ENCODE data around the gene ZNF280D.

ZNF280D gene

DNA sequence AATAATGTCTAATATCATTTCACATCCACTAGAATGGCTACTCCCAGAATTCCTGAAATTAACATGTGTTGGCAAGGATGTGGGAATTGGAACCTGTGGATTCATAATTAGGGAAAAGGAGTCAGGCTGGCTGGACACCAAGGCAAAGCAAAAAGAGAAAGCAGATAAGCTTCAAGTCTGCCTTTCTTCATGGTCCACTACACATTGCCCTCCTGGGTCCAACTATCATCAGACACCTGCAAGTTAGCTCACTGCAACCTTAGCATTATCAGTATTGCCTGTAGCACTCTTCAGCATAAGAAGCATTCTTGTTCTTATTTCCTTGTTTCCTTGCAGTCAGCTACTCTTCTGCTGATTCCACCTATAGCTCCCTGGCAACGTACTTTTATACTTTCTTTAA is 124.3 kb downstream of the ZNF280D start:
- Histone ChIP-seq H3K9ac (ENCODE audit: low read length in 2 of 2) (no peak overlapping the region), H3K4me3 (ENCODE audit: low read length in 2 of 2) (no peak overlapping the region), H3K27me3 (ENCODE audit: control insufficient read depth in 1 of 2, insufficient read depth in 2 of 2, low read length in 2 of 2) (no peaks in the 10 kb centered on the region), H3K9me3 (ENCODE audit: control insufficient read depth in 2 of 2, low read length in 2 of 2) (no peaks in the 10 kb centered on the region), H3K4me1 (ENCODE audit: control insufficient read depth, insufficient read depth, low read length) (no peaks in the 10 kb centered on the region), H3K27ac (ENCODE audit: low read length) (no peak overlapping the region), H3K36me3 (ENCODE audit: control insufficient read depth in 2 of 2, insufficient read depth in 2 of 2, low read length in 2 of 2) (no peaks in the 10 kb centered on the region)

DNA sequence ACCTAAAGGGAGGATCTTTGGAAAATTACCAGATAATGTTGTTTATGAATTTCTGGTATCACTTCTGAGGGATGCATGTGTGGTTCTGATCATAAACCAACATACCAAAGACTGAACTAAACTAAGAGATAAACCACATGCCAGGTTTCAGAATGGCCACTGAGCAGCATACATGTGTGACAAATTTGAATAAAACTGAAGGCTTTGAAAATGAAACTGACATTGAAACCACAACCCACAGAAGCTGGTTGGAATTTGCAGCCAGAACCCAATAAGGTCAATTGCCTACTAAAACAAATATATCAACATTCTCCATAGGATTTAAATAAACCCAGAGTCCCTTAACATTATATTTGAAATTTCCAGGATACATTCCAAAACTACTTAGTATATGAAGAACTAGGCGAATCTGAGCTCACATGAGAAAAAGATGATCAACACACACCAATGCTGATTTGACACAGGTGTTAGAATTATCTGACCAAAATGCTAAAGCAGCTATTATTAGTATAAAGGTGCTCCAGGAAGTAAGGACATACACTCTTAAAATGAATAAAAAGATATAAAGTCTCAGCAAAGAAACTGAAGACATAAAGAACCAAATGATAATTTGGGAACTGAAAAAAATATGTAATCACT is 125.0 kb downstream of the ZNF280D start:
- Histone ChIP-seq H3K4me3 (ENCODE audit: low read length in 2 of 2) (no peak overlapping the region), H3K9ac (ENCODE audit: low read length in 2 of 2) (no peak overlapping the region), H3K36me3 (ENCODE audit: control insufficient read depth in 2 of 2, insufficient read depth in 2 of 2, low read length in 2 of 2) (no peaks in the 10 kb centered on the region), H3K4me1 (ENCODE audit: control insufficient read depth, insufficient read depth, low read length) (no peaks in the 10 kb centered on the region), H3K27ac (ENCODE audit: low read length) (no peak overlapping the region), H3K27me3 (ENCODE audit: control insufficient read depth in 1 of 2, insufficient read depth in 2 of 2, low read length in 2 of 2) (no peaks in the 10 kb centered on the region), H3K9me3 (ENCODE audit: control insufficient read depth in 2 of 2, low read length in 2 of 2) (no peaks in the 10 kb centered on the region)

DNA sequence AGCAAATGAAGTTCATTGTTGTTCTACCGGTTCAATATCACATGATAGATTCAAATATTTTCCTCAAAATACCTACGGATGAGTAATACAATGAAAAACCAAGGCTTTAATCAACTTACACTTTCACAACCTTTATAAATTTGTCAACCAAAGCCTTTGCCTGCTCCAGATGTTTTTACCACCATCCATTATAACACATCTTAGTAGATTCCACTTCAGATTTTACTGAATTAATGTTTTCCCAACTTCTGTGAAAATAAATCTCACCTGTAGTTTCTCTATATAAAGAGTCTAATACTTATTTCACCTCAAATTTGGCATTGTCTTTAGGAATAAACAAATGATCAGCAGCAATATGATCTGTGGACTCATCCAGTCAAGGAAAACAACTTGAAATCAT is 131.1 kb downstream of the ZNF280D start:
- Histone ChIP-seq H3K27ac (ENCODE audit: low read length) (no peak overlapping the region), H3K9me3 (ENCODE audit: control insufficient read depth in 2 of 2, low read length in 2 of 2) (peaks cover 0 to 3% of the 10 kb centered on the region in 2 donors), H3K4me3 (ENCODE audit: low read length in 2 of 2) (no peak overlapping the region), H3K36me3 (ENCODE audit: control insufficient read depth in 2 of 2, insufficient read depth in 2 of 2, low read length in 2 of 2) (no peaks in the 10 kb centered on the region), H3K4me1 (ENCODE audit: control insufficient read depth, insufficient read depth, low read length) (no peaks in the 10 kb centered on the region), H3K9ac (ENCODE audit: low read length in 2 of 2) (no peak overlapping the region), H3K27me3 (ENCODE audit: control insufficient read depth in 1 of 2, insufficient read depth in 2 of 2, low read length in 2 of 2) (no peaks in the 10 kb centered on the region)

DNA sequence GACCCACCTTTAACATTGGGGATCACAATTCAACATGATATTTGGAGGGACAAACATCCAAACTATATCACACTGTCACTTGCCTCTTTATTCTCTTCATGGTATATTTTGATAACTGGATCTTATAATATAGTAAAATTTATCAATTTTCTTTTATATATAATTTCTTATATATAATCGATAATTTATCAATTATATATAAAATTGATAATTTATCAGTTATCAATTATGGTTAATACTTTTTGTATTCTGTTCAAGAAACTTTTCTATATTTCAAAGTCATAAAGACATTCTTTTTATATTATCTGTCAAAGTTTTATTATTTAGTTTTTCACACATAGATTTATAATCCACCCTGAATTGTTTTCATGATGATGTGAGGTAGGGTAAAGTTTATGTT is 132.9 kb downstream of the ZNF280D start:
- H3K4me3 ChIP-seq (ENCODE audit: low read length in 2 of 2) = no peak overlapping the region
- H3K27ac ChIP-seq (ENCODE audit: low read length) = no peak overlapping the region
- H3K4me1 ChIP-seq (ENCODE audit: control insufficient read depth, insufficient read depth, low read length) = no peaks in the 10 kb centered on the region
- H3K9ac ChIP-seq (ENCODE audit: low read length in 2 of 2) = no peak overlapping the region
- H3K36me3 ChIP-seq (ENCODE audit: control insufficient read depth in 2 of 2, insufficient read depth in 2 of 2, low read length in 2 of 2) = no peaks in the 10 kb centered on the region
- peaks cover 0 to 3% of the 10 kb centered on the region in 2 donors for H3K9me3 ChIP-seq (ENCODE audit: control insufficient read depth in 2 of 2, low read length in 2 of 2)
- H3K27me3 ChIP-seq (ENCODE audit: control insufficient read depth in 1 of 2, insufficient read depth in 2 of 2, low read length in 2 of 2) = no peaks in the 10 kb centered on the region

DNA sequence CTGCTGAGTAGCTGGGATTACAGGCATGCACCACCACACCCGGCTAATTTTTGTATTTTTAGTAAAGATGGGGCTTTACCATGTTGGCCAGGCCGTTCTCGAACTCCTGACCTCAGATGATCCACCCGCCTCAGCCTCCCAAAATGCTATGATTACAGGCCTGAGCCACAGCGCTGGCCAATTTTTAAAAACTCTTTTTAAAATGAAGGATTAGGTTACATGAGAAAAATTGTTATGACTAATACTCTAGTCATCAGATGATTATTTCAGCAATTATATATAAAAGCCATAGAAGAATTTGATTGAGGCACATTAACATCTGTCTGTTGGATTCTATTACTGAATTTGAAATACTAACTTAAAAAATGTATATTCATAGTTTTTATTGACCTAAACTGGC is 134.3 kb downstream of the ZNF280D start:
- Histone ChIP-seq H3K9ac (ENCODE audit: low read length in 2 of 2) (no peak overlapping the region), H3K4me3 (ENCODE audit: low read length in 2 of 2) (no peak overlapping the region), H3K27me3 (ENCODE audit: control insufficient read depth in 1 of 2, insufficient read depth in 2 of 2, low read length in 2 of 2) (no peaks in the 10 kb centered on the region), H3K36me3 (ENCODE audit: control insufficient read depth in 2 of 2, insufficient read depth in 2 of 2, low read length in 2 of 2) (no peaks in the 10 kb centered on the region), H3K9me3 (ENCODE audit: control insufficient read depth in 2 of 2, low read length in 2 of 2) (peaks cover 0 to 3% of the 10 kb centered on the region in 2 donors), H3K4me1 (ENCODE audit: control insufficient read depth, insufficient read depth, low read length) (no peaks in the 10 kb centered on the region), H3K27ac (ENCODE audit: low read length) (no peak overlapping the region)

DNA sequence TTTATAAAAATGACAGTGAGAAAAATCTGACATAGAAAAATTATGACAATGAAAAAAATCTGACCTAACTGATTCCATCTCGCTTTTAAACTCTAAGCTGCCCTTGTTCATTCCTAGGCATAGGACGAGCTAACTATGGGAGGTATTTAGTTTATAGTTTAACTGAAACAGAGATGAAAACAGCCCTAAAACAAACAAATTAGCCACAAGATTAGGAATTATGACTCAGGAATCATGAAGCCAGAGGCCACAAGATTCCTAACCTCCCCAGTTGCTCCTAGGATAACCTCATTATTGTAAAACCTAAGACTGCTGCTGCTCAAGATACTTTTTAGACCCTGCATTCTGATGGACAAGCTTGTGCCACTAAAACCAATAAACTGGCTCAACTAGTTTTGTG is 145.6 kb downstream of the ZNF280D start:
- no peaks in the 10 kb centered on the region for H3K36me3 ChIP-seq (ENCODE audit: control insufficient read depth in 2 of 2, insufficient read depth in 2 of 2, low read length in 2 of 2)
- no peak overlapping the region for H3K27ac ChIP-seq (ENCODE audit: low read length)
- H3K4me1 ChIP-seq (ENCODE audit: control insufficient read depth, insufficient read depth, low read length) = no peaks in the 10 kb centered on the region
- no peaks in the 10 kb centered on the region for H3K27me3 ChIP-seq (ENCODE audit: control insufficient read depth in 1 of 2, insufficient read depth in 2 of 2, low read length in 2 of 2)
- H3K9me3 ChIP-seq (ENCODE audit: control insufficient read depth in 2 of 2, low read length in 2 of 2) = peaks cover 2 to 12% of the 10 kb centered on the region in 2 donors
- no peak overlapping the region for H3K4me3 ChIP-seq (ENCODE audit: low read length in 2 of 2)
- H3K9ac ChIP-seq (ENCODE audit: low read length in 2 of 2) = no peak overlapping the region

DNA sequence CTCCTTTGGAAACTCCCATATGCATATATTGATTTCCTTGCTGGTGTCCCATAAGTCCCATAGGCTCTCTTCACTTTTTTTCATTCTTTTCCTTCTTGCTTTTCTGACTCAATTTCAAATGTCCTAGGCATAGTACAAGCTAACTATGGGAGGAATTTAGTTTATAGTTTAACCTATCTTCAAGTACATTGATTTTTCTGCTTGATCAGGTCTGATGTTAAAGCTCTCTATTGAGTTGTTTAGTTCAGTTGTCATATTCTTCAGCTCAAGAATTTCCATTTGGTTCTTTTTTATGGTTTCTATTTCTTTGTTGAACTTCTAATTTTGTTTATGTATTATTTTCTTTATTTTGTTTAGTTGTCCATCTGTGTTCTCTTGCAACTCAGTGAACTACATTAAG is 147.1 kb downstream of the ZNF280D start:
- H3K9ac ChIP-seq (ENCODE audit: low read length in 2 of 2) = no peak overlapping the region
- H3K36me3 ChIP-seq (ENCODE audit: control insufficient read depth in 2 of 2, insufficient read depth in 2 of 2, low read length in 2 of 2) = no peaks in the 10 kb centered on the region
- no peaks in the 10 kb centered on the region for H3K27me3 ChIP-seq (ENCODE audit: control insufficient read depth in 1 of 2, insufficient read depth in 2 of 2, low read length in 2 of 2)
- H3K9me3 ChIP-seq (ENCODE audit: control insufficient read depth in 2 of 2, low read length in 2 of 2) = peaks cover 2 to 12% of the 10 kb centered on the region in 2 donors
- H3K27ac ChIP-seq (ENCODE audit: low read length) = no peak overlapping the region
- H3K4me3 ChIP-seq (ENCODE audit: low read length in 2 of 2) = no peak overlapping the region
- no peaks in the 10 kb centered on the region for H3K4me1 ChIP-seq (ENCODE audit: control insufficient read depth, insufficient read depth, low read length)

DNA sequence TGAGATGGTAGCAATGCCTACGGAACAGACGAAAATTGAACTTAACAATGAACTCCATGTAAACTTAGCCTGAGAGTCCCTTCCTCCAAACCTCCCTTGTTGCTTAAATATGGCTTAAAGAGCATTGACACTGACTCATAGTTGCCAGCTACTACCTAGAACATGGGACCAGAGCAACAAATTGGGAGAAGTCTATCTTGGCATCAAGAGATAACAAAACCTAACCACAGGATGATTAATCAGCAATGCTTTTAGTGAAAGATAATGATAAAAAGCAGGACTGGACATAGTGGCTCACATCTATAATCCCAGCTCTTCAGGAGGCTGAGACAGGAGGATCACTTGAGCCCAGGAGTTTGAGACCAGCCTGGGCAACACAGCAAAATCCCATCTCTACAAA is 150.5 kb downstream of the ZNF280D start:
- H3K27ac ChIP-seq (ENCODE audit: low read length) = no peak overlapping the region
- no peak overlapping the region for H3K4me3 ChIP-seq (ENCODE audit: low read length in 2 of 2)
- no peaks in the 10 kb centered on the region for H3K27me3 ChIP-seq (ENCODE audit: control insufficient read depth in 1 of 2, insufficient read depth in 2 of 2, low read length in 2 of 2)
- no peaks in the 10 kb centered on the region for H3K36me3 ChIP-seq (ENCODE audit: control insufficient read depth in 2 of 2, insufficient read depth in 2 of 2, low read length in 2 of 2)
- H3K9ac ChIP-seq (ENCODE audit: low read length in 2 of 2) = no peak overlapping the region
- H3K9me3 ChIP-seq (ENCODE audit: control insufficient read depth in 2 of 2, low read length in 2 of 2) = peaks cover 2 to 12% of the 10 kb centered on the region in 2 donors
- H3K4me1 ChIP-seq (ENCODE audit: control insufficient read depth, insufficient read depth, low read length) = no peaks in the 10 kb centered on the region
